Measurements from ENCODE around the gene SKP1.
"Not testable (repeated sequence)": the region's sequence is repeated elsewhere in the genome, so short reads cannot be mapped to it uniquely, and the experiment has no call there.

The SKP1 gene

DNA sequence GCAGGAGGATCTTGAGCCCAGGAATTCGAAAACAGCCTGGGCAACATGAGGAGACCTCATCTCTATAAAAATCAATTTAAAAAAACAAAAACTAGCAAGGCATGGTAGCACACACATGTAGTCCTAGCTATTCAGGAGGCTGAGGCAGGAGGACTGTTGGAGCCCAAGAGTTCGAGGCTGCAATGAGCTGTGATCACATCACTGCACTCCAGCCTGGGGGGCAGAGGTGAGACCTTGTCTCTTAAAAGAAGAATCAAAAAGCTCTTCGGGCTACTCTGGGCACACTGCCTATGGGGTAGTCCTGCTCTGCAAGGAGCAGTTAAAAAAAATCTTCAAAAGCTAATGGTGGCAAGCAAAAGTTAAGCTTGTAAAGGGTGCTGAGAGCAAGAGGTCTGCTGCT is 23.5 kb downstream of the SKP1 start:
- H3K4me3 Mint-ChIP-seq, result no peak overlapping the region
- peaks cover 57% of the 10 kb centered on the region for H3K36me3 Mint-ChIP-seq (ENCODE audit: low read depth)
- no peaks in the 10 kb centered on the region for H3K27me3 Mint-ChIP-seq (ENCODE audit: low read depth)
- H3K4me1 Mint-ChIP-seq (ENCODE audit: low read depth), result peaks cover 23% of the 10 kb centered on the region
- no peaks in the 10 kb centered on the region for H3K9me3 Mint-ChIP-seq
- no peak overlapping the region for H3K27ac Mint-ChIP-seq

DNA sequence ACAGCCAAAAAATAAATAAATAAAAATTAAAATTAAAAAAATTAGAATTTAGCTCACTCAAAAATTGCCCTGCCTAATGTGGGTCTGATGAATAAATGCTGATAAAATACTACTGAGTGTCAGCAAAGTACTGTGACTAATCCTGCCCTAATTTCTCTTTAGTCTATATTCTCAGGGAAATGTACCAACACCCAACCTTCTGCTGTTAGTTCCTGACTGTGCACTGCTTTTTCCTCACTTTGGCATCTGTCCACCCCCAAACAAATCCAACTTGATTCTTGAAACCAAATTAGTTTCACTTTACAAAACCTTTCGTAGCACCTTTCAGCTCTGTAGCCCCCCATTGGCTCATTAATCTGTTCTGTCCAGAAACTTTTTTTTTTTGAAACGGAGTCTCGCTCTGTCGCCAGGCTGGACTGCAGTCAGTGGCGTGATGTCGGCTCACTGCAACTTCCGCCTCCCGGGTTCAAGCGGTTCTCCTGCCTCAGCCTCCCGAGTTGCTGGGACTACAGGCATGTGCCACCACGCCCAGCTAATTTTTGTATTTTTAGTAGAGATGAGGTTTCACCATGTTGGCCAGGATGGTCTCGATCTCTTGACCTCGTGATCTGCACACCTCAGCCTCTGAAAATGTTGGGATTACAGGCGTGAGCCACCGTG is 24.4 kb downstream of the SKP1 start:
- H3K9me3 Mint-ChIP-seq; H3K27ac Mint-ChIP-seq; H3K27me3 Mint-ChIP-seq (ENCODE audit: low read depth); H3K4me3 Mint-ChIP-seq: not testable (repeated sequence)
- Mint-ChIP-seq H3K36me3 (ENCODE audit: low read depth) (peaks cover 50% of the 10 kb centered on the region), H3K4me1 (ENCODE audit: low read depth) (peaks cover 24% of the 10 kb centered on the region)

DNA sequence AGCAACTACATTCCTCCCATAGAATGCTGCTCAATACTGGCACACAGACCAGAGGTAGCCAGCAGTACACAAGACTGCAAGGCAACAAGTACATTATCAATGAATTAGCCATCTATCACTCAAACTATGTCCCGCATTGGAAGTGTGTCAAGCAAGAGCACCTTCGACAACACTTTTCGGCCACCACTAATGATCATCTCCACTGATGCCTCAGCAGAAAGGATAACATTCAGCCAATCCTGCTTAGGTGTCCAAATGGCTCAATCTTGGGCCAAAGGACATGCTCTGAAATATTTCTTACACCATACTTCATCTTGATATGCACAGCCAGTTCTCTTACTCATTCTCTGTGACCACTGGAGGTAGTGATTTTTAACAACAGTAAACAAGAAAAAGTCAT is 25.0 kb downstream of the SKP1 start:
- Mint-ChIP-seq H3K4me3 (no peak overlapping the region), H3K36me3 (ENCODE audit: low read depth) (peaks cover 52% of the 10 kb centered on the region), H3K4me1 (ENCODE audit: low read depth) (peaks cover 24% of the 10 kb centered on the region), H3K27me3 (ENCODE audit: low read depth) (no peaks in the 10 kb centered on the region), H3K27ac (no peak overlapping the region), H3K9me3 (no peaks in the 10 kb centered on the region)

DNA sequence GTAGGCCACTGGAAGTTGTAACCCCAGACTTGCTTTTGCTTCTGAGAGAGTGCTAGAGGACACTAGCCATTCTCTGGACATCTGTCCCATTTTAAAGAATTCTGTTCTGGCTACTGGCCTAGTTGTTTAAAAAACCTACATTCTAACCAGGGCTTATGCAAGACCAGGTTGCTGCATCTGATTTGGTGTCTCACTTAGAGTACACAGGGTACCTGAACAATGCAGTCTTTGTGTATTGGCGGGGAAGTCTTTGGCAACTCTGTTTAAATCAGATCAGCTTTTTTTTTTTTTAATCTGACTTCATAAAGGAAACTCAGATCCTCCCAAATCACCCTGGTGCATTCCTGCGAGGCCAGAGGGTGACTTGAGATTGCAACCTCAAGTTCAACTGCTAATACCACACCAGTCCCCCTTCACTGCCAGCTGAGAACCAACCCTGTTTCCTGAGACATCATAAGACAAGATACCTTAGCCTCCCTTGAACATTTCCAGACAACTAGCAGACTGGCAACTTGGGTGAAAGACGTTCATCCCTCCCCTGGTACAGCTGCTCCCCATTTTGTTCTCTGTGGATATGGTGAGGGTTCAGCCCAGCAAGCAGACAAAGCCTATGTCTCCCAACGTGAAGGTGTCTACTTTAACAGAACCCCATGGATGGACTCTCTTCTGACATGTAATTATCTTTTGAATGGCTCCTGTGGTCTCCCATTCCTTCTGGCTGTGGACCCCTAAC is 27.0 kb downstream of the SKP1 start:
- Mint-ChIP-seq H3K4me3 (no peak overlapping the region), H3K36me3 (ENCODE audit: low read depth) (peaks cover 50% of the 10 kb centered on the region), H3K4me1 (ENCODE audit: low read depth) (peaks cover 20% of the 10 kb centered on the region), H3K27ac (peak overlapping the region; percentile 3), H3K9me3 (no peaks in the 10 kb centered on the region), H3K27me3 (ENCODE audit: low read depth) (no peaks in the 10 kb centered on the region)

GRCh38 chr5:134148986-134149539 is 27.7 kb downstream of the SKP1 start:
- peaks cover 50% of the 10 kb centered on the region for H3K36me3 Mint-ChIP-seq (ENCODE audit: low read depth)
- H3K4me3 Mint-ChIP-seq, result no peak overlapping the region
- H3K27ac Mint-ChIP-seq, result no peak overlapping the region
- H3K4me1 Mint-ChIP-seq (ENCODE audit: low read depth), result peaks cover 21% of the 10 kb centered on the region
- no peaks in the 10 kb centered on the region for H3K27me3 Mint-ChIP-seq (ENCODE audit: low read depth)
- no peaks in the 10 kb centered on the region for H3K9me3 Mint-ChIP-seq

DNA sequence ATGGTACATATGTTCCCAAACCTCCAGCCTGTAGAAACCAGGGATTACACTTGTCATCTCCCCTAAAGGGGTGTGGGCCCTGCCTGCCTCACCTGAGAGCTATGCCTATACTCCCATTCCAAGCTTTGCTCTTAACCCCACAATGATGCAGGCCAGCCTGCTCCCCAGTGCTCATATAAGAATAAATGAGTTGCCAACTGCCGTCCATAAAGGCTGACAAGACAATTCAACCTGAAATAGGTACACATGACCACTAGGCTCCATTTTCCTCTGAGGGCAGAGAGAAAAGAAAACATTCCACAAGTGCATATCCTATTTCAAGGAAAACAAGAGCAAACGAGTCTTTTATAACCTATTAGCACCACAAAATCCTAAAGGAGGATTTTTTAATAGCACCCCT is 28.4 kb downstream of the SKP1 start:
- Mint-ChIP-seq H3K4me3 (no peak overlapping the region), H3K36me3 (ENCODE audit: low read depth) (peaks cover 44% of the 10 kb centered on the region), H3K27ac (no peak overlapping the region), H3K9me3 (no peaks in the 10 kb centered on the region), H3K4me1 (ENCODE audit: low read depth) (peaks cover 22% of the 10 kb centered on the region), H3K27me3 (ENCODE audit: low read depth) (no peaks in the 10 kb centered on the region)

DNA sequence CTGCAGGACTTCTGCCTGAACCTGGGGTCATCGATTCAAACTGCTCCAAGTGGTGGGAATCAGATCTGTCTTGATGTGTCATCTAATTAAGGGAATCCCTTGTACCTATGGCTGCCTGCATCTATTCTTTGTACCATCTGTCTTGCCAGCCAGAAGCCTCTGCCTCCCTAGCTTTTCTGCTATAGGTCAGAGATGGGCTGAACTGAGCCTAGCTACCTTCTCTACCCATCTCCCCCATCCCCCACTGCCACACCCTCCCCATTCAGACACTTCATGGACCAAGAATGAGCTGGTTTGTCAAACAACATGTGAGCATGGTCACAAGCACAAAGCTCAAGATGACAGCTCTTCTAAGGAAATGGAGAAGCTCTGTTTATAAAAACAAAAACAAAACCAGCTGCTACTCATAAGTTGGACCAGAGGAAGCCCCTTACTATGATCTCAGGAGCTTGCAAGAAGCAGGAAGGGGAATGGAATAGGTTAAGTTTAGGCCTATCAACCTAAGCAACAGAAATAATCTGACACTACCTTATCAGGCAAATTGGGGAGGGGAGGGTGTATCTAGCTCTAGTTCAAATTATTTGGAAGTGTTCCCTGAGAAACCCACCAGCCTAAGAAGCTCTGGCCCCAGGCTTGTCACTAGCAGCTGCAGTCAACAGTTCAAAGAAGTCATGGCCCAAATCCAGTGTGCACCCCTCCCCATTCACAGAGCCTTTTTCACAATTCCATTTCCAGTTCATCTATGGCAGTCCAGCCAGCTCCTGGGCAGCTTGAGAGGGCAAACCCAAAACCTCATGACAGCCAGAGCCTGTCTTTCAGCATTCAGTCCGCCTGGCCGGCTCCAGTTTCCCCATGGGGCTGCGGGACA is 29.9 kb downstream of the SKP1 start:
- Mint-ChIP-seq H3K27me3 (ENCODE audit: low read depth) (no peaks in the 10 kb centered on the region), H3K36me3 (ENCODE audit: low read depth) (peaks cover 50% of the 10 kb centered on the region), H3K9me3 (no peaks in the 10 kb centered on the region), H3K27ac (no peak overlapping the region), H3K4me1 (ENCODE audit: low read depth) (peaks cover 22% of the 10 kb centered on the region), H3K4me3 (no peak overlapping the region)

DNA sequence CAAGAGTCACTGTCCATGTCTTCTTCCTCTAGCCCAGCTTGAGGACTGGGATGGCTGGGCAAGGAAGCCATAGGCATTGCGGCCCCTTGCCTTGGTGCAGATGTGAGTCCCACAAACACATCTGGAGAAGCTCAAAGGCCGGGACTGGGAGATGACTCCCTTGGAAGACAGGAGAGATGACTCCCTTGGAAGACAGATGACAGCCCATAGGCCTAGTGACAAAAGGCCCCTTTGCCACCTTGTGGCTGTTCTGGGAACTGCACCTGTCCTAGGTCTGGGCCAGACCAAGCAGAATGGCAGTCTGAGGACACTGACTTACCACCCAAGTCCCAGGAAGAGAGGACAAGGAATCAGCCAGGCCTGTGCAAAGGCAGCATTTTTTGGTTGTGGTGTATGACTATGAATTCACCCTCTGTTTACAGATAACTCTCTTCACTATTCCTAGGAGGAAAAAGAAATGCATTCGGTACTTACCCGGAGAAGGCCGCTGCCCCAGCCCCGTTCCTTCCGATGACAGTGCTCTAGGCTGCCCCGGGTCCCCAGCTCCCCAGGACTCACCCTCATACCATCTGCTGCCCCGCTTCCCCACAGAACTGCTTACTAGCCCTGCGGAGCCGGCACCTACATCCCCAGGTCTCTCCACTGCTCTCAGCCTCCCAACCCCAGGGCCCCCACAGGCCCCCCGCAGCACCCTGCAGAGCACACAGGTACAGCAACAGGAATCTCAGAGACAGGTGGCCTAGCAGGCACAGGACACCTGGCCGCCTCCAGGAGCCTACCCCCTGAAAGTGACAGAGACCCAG is 30.8 kb downstream of the SKP1 start:
- H3K4me1 Mint-ChIP-seq (ENCODE audit: low read depth), result peaks cover 23% of the 10 kb centered on the region
- H3K36me3 Mint-ChIP-seq (ENCODE audit: low read depth), result peaks cover 56% of the 10 kb centered on the region
- H3K27ac Mint-ChIP-seq, result peak overlapping the region; percentile 21
- H3K4me3 Mint-ChIP-seq, result no peak overlapping the region
- no peaks in the 10 kb centered on the region for H3K27me3 Mint-ChIP-seq (ENCODE audit: low read depth)
- H3K9me3 Mint-ChIP-seq, result no peaks in the 10 kb centered on the region

GRCh38 chr5:134145041-134145757 is 31.6 kb downstream of the SKP1 start:
- no peak overlapping the region for H3K4me3 Mint-ChIP-seq
- no peaks in the 10 kb centered on the region for H3K27me3 Mint-ChIP-seq (ENCODE audit: low read depth)
- H3K4me1 Mint-ChIP-seq (ENCODE audit: low read depth), result peaks cover 24% of the 10 kb centered on the region
- peaks cover 56% of the 10 kb centered on the region for H3K36me3 Mint-ChIP-seq (ENCODE audit: low read depth)
- H3K9me3 Mint-ChIP-seq, result no peaks in the 10 kb centered on the region
- H3K27ac Mint-ChIP-seq, result no peak overlapping the region

DNA sequence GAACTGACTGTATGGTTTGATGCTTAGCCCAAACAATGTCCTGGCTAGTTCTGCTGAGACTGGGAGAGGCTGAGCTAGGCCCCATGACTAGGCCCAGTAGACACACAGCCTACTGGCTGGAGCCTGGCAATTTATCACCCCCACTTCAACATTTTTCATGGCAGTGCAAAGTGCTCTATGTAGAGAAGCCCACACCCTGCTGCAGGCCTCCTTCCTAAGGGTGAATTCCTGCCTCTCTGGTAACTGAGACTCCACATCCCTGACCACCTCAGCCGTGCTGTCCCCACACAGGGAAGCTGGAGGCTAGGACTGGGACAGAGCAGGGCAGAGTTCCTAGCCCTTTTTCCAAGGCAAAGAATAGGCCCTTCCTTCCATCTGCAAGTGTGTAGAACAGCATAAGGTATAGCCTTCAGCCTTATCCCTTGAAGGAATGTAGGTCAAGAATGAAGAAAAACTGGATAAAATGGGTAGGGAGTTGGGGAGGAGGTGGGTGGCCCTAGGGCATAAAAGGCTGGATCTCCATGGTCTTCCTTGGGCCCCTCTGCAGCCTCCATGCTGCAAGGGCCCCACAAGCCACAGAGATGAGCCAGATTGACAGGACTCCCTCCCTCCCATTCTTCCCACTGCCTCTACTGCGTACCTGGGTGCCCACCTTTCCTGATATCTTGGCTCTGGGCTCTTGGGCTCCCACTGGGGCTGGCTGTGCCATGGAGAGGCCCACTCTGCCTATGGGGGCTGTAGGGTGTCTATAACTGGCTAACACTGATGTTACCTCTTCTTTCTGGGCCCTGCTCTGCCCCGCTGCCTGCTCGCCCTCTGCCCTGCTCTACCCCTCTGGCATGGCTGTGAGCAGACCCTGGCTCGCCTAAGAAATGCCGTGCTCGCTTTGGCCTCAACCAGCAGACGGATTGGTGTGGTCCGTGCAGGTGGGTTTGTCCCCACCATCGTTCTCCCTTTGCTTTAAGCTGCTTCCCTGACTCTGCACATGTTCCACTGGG is 32.5 kb downstream of the SKP1 start:
- Mint-ChIP-seq H3K27ac (no peak overlapping the region), H3K9me3 (no peaks in the 10 kb centered on the region), H3K4me1 (ENCODE audit: low read depth) (peaks cover 23% of the 10 kb centered on the region), H3K27me3 (ENCODE audit: low read depth) (no peaks in the 10 kb centered on the region), H3K4me3 (no peak overlapping the region), H3K36me3 (ENCODE audit: low read depth) (peaks cover 57% of the 10 kb centered on the region)

GRCh38 chr5:134143431-134143830 is 33.3 kb downstream of the SKP1 start:
- Mint-ChIP-seq H3K4me1 (ENCODE audit: low read depth) (peaks cover 29% of the 10 kb centered on the region), H3K9me3 (no peaks in the 10 kb centered on the region), H3K36me3 (ENCODE audit: low read depth) (peaks cover 57% of the 10 kb centered on the region), H3K4me3 (no peak overlapping the region), H3K27ac (no peak overlapping the region), H3K27me3 (ENCODE audit: low read depth) (no peaks in the 10 kb centered on the region)

- no peak overlapping the region for H3K4me3 Mint-ChIP-seq
- peaks cover 55% of the 10 kb centered on the region for H3K36me3 Mint-ChIP-seq (ENCODE audit: low read depth)
- H3K27me3 Mint-ChIP-seq (ENCODE audit: low read depth), result no peaks in the 10 kb centered on the region
- peaks cover 31% of the 10 kb centered on the region for H3K4me1 Mint-ChIP-seq (ENCODE audit: low read depth)
- H3K9me3 Mint-ChIP-seq, result no peaks in the 10 kb centered on the region
- H3K27ac Mint-ChIP-seq, result no peak overlapping the region
Observed at GRCh38 chr5:134142806-134143205, 33.9 kb downstream of the SKP1 start.
